Measurements from ENCODE around the gene ACVR1. TPM values are rescaled to one million over a fixed set of nuclear protein-coding genes. Genes with fewer than 3 reads are reported as not detected.
"Not testable (repeated sequence)": the region's sequence is repeated elsewhere in the genome, so short reads cannot be mapped to it uniquely, and the experiment has no call there.

ACVR1 gene
- total RNA-seq, 2 experiments from 2014 or later: 18.7 to 19.4 TPM

DNA sequence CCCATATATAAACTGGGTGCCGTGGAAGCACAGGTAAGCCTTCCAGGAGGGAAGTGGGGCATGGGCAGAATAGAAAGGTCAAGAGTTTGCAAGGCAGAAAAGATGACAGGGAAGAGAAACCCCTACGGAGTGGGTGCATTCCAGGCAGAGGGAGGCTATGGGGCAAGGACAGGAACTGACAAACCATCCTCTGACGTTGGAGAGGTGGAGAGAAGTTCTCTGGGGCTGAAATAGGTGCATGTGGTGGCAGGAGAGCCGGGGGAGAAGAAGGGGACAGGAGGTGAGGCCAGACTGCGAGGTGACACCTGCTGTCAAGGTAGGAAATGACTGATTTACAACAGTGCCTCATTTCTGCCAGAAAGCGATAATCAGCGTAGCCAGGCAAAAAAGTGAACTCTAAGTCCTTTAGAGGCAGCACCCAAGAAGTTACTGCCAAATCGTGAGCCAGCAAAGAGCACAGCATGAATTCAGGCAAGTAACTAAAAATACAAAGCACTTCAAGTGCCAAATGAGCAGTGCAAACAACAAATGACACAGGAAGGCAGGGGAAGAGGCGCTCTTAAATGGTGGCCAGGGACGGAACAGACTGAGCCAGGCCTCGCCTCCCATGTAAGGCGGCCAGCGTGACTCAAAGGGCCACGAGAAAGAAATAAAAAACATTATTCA lies 134.2 kb downstream of the ACVR1 start:
- Mint-ChIP-seq H3K27ac (no peak overlapping the region), H3K9me3 (ENCODE audit: low read depth) (peaks cover 2% of the 10 kb centered on the region), H3K4me1 (peaks cover 33% of the 10 kb centered on the region), H3K36me3 (peaks cover 37% of the 10 kb centered on the region), H3K4me3 (no peak overlapping the region), H3K27me3 (no peaks in the 10 kb centered on the region)
- ATAC-seq (no peak), DNase-seq (no peak)
- CTCF ChIA-PET: no interaction called here

GRCh38 chr2:157737656-157738055 lies 138.5 kb downstream of the ACVR1 start:
- Mint-ChIP-seq H3K4me3 (no peak overlapping the region), H3K9me3 (ENCODE audit: low read depth) (no peaks in the 10 kb centered on the region), H3K27ac (no peak overlapping the region), H3K36me3 (peaks cover 56% of the 10 kb centered on the region), H3K27me3 (no peaks in the 10 kb centered on the region), H3K4me1 (peaks cover 19% of the 10 kb centered on the region)
- DNase-seq (no peak), ATAC-seq (no peak)
- CTCF ChIA-PET: no interaction called here

DNA sequence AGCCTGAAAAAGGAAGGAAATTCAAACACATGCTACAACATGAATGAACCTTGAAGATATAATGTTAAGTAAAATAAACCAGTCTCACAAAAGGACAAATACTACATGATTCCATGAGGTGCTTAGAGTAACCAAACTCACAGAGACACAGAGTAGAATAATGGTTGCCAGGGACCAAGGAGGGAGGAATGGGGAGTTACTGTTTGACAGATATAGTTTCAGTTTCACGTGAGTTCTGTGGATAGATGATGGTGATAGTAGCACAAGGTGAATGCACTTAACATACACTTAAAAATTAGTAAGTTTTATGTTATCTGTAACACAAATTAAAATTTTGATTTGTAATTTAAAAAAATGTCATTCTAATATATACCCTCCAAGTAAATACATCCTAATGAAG lies 140.6 kb downstream of the ACVR1 start:
- no peak overlapping the region for H3K4me3 Mint-ChIP-seq
- no peak for ATAC-seq
- CTCF ChIA-PET: no interaction called here
- H3K27ac Mint-ChIP-seq: no peak overlapping the region
- peaks cover 3% of the 10 kb centered on the region for H3K9me3 Mint-ChIP-seq (ENCODE audit: low read depth)
- H3K27me3 Mint-ChIP-seq: no peaks in the 10 kb centered on the region
- DNase-seq: no peak
- H3K4me1 Mint-ChIP-seq: peaks cover 8% of the 10 kb centered on the region
- H3K36me3 Mint-ChIP-seq: peaks cover 67% of the 10 kb centered on the region

DNA sequence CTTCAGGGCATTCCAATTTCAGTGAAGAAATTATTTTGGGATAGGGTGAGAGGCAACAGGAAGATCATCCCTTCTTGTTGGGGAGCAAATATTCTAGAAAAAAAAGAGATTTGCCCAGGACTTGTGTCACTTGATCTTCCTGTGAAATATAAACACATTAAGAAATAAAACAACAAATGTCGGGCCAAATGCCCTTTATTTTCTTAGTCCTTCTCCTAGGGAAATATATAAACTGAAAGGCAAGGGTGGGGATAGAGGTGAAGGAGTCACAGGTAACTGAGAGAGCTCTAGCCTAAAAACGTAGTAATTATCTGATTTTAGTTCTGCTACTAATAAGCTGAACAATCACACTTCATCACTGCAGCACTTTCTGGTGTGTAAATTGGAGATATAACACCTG lies 142.9 kb downstream of the ACVR1 start:
- CTCF ChIA-PET: no interaction called here
- H3K4me3 Mint-ChIP-seq: no peak overlapping the region
- H3K27me3 Mint-ChIP-seq: no peaks in the 10 kb centered on the region
- H3K36me3 Mint-ChIP-seq: peaks cover 79% of the 10 kb centered on the region
- no peak for DNase-seq
- peaks cover 8% of the 10 kb centered on the region for H3K4me1 Mint-ChIP-seq
- ATAC-seq: no peak
- H3K9me3 Mint-ChIP-seq (ENCODE audit: low read depth): peaks cover 8% of the 10 kb centered on the region
- H3K27ac Mint-ChIP-seq: no peak overlapping the region

- DNase-seq: no peak
- CTCF ChIA-PET: no interaction called here
- H3K9me3 Mint-ChIP-seq (ENCODE audit: low read depth): peaks cover 8% of the 10 kb centered on the region
- H3K27me3 Mint-ChIP-seq: no peaks in the 10 kb centered on the region
- H3K4me3 Mint-ChIP-seq: no peak overlapping the region
- ATAC-seq: no peak
- no peak overlapping the region for H3K27ac Mint-ChIP-seq
- H3K36me3 Mint-ChIP-seq: peaks cover 78% of the 10 kb centered on the region
- H3K4me1 Mint-ChIP-seq: peaks cover 8% of the 10 kb centered on the region
Measured at GRCh38 chr2:157732596-157732995, 143.5 kb downstream of the ACVR1 start.

DNA sequence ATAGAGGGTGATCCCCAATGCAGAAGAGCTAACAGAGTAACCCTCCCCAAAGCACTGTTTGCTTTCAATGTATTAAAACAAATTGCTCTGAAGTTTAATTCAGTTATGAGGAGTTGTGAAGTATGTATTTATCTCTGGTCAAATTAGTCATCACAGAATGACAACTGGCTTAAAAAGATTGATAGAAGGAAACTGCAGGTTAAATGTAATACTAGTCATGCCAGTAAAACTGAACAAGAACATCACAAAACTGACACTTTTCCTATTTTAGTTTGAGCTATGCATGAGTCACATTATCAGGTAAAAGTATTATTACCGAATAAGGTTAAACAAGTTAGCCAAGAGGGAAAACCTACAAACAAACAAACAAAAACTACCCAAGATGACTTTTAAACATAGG lies 148.4 kb downstream of the ACVR1 start:
- H3K4me3 Mint-ChIP-seq: no peak overlapping the region
- peaks cover 2% of the 10 kb centered on the region for H3K4me1 Mint-ChIP-seq
- DNase-seq (no peak), ATAC-seq (no peak)
- peaks cover 17% of the 10 kb centered on the region for H3K9me3 Mint-ChIP-seq (ENCODE audit: low read depth)
- no peak overlapping the region for H3K27ac Mint-ChIP-seq
- no peaks in the 10 kb centered on the region for H3K27me3 Mint-ChIP-seq
- CTCF ChIA-PET: no interaction called here
- peaks cover 58% of the 10 kb centered on the region for H3K36me3 Mint-ChIP-seq

GRCh38 chr2:157726946-157727345 lies 149.2 kb downstream of the ACVR1 start:
- Mint-ChIP-seq H3K27ac (no peak overlapping the region), H3K9me3 (ENCODE audit: low read depth) (peaks cover 19% of the 10 kb centered on the region), H3K4me1 (peaks cover 2% of the 10 kb centered on the region), H3K4me3 (no peak overlapping the region), H3K27me3 (no peaks in the 10 kb centered on the region), H3K36me3 (peaks cover 56% of the 10 kb centered on the region)
- DNase-seq (no peak), ATAC-seq (no peak)
- CTCF ChIA-PET: interaction anchor here (0.8 kb wide), 1 partner anchor 98 kb away, joined by 3 read pairs; no protein-coding TSS in a partner anchor

GRCh38 chr2:157725846-157726245 lies 150.3 kb downstream of the ACVR1 start:
- no peak for DNase-seq
- H3K27ac Mint-ChIP-seq: no peak overlapping the region
- peaks cover 21% of the 10 kb centered on the region for H3K9me3 Mint-ChIP-seq (ENCODE audit: low read depth)
- H3K4me1 Mint-ChIP-seq: peaks cover 2% of the 10 kb centered on the region
- CTCF ChIA-PET: interaction anchor here (0.8 kb wide), 1 partner anchor 97 kb away, joined by 3 read pairs; no protein-coding TSS in a partner anchor
- peaks cover 52% of the 10 kb centered on the region for H3K36me3 Mint-ChIP-seq
- H3K27me3 Mint-ChIP-seq: no peaks in the 10 kb centered on the region
- H3K4me3 Mint-ChIP-seq: no peak overlapping the region
- no peak for ATAC-seq

GRCh38 chr2:157722580-157723234 lies 153.4 kb downstream of the ACVR1 start:
- H3K27ac Mint-ChIP-seq: no peak overlapping the region

DNA sequence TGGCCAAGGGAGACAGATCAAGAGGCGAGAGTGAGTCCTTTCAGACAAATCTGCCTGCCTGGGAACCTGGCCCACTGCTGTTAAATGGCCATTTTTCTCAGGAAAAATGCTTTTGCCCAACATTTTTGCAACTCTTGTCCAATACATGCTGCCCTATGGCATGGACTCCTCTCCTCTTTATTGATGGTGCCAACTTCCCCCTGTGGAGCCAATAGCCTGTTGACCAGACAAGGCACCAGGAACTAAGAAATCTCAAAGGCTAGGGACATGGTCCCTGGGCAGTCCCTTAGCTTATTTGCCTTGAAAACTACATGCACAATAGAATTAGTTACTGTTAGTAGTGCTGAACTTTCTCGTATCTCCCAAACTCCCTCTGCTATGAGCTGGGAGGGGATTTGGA lies 155.6 kb downstream of the ACVR1 start:
- Mint-ChIP-seq H3K4me1 (no peaks in the 10 kb centered on the region), H3K27me3 (no peaks in the 10 kb centered on the region)
- no peak for ATAC-seq

More at GRCh38 chr2:157722580-157723234, 153.4 kb downstream of the ACVR1 start:
- DNase-seq: no peak
- Mint-ChIP-seq H3K9me3 (ENCODE audit: low read depth) (peaks cover 18% of the 10 kb centered on the region), H3K27me3 (no peaks in the 10 kb centered on the region), H3K4me1 (peaks cover 2% of the 10 kb centered on the region), H3K4me3 (no peak overlapping the region), H3K36me3 (peaks cover 36% of the 10 kb centered on the region)
- no peak for ATAC-seq
- CTCF ChIA-PET: no interaction called here

DNA sequence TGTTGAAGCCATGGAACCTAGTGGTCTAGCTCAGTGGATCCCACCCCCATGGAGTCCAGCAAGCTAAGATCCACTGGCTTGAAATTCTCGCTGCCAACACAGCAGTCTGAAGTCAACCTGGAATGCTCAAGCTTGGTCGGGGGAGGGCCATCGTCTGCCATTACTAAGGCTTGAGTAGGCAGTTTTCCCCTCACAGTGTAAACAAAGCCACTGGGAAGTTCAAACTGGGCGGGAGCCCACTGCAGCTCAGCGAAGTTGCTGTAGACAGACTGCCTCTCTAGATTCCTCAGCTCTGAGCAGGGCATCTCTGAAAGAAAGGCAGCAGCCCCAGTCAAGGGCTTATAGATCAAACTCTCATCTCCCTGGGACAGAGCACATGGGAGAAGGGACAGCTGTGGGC lies 171.5 kb downstream of the ACVR1 start:
- H3K4me1 Mint-ChIP-seq; H3K27me3 Mint-ChIP-seq; CTCF ChIA-PET; H3K4me3 Mint-ChIP-seq; DNase-seq; ATAC-seq; H3K9me3 Mint-ChIP-seq (ENCODE audit: low read depth); H3K27ac Mint-ChIP-seq: not testable (repeated sequence)
- peaks cover 11% of the 10 kb centered on the region for H3K36me3 Mint-ChIP-seq

More for the DNA sequence above, 155.6 kb downstream of the ACVR1 start:
- DNase-seq: no peak
- no peak overlapping the region for H3K4me3 Mint-ChIP-seq
- CTCF ChIA-PET: no interaction called here
- no peak overlapping the region for H3K27ac Mint-ChIP-seq
- peaks cover 34% of the 10 kb centered on the region for H3K36me3 Mint-ChIP-seq
- peaks cover 18% of the 10 kb centered on the region for H3K9me3 Mint-ChIP-seq (ENCODE audit: low read depth)

GRCh38 chr2:157704148-157704547 lies 172.0 kb downstream of the ACVR1 start:
- H3K36me3 Mint-ChIP-seq: peaks cover 11% of the 10 kb centered on the region
- H3K9me3 Mint-ChIP-seq (ENCODE audit: low read depth): not testable (repeated sequence)

GRCh38 chr2:157699806-157700205 lies 176.3 kb downstream of the ACVR1 start:
- no peak overlapping the region for H3K4me3 Mint-ChIP-seq
- no peak overlapping the region for H3K27ac Mint-ChIP-seq
- no peaks in the 10 kb centered on the region for H3K4me1 Mint-ChIP-seq
- peaks cover 2% of the 10 kb centered on the region for H3K9me3 Mint-ChIP-seq (ENCODE audit: low read depth)
- no peak for DNase-seq
- no peak for ATAC-seq
- H3K27me3 Mint-ChIP-seq: no peaks in the 10 kb centered on the region
- peaks cover 9% of the 10 kb centered on the region for H3K36me3 Mint-ChIP-seq
- CTCF ChIA-PET: no interaction called here

More at GRCh38 chr2:157704148-157704547, 172.0 kb downstream of the ACVR1 start:
- DNase-seq, ATAC-seq, H3K27me3 Mint-ChIP-seq, CTCF ChIA-PET, H3K4me1 Mint-ChIP-seq, H3K27ac Mint-ChIP-seq, H3K4me3 Mint-ChIP-seq: not testable (repeated sequence)

DNA sequence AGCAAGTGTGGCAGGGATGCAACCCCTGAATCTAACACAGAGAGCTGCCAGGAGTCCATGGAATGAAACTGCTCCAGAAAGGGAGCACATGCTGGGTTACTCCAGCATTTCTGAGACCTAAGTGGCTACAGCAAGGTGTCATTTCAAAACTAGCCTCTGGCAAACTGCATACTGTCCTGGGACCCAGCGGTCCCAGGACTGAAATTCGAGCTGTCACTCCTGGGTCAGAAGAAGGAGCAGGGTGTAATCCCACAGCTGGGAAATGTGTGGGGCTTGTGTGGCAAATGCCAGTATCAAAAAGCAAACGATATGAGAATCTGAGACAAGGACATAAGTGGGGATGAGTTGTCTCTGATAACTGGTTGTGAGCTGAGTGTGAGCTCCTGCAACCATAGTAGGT lies 177.1 kb downstream of the ACVR1 start:
- no peak for DNase-seq
- Mint-ChIP-seq H3K27ac (no peak overlapping the region), H3K9me3 (ENCODE audit: low read depth) (peaks cover 2% of the 10 kb centered on the region), H3K4me1 (no peaks in the 10 kb centered on the region), H3K36me3 (peaks cover 9% of the 10 kb centered on the region), H3K27me3 (no peaks in the 10 kb centered on the region), H3K4me3 (no peak overlapping the region)
- no peak for ATAC-seq
- CTCF ChIA-PET: interaction anchor here (1.8 kb wide), 1 partner anchor 71 kb away, joined by 5 read pairs; the partner anchor contains the start of gene ACVR1C
